Measurements from ENCODE around the gene PRSS16.
"Not testable (repeated sequence)": the region's sequence is repeated elsewhere in the genome, so short reads cannot be mapped to it uniquely, and the experiment has no call there.

PRSS16 gene

DNA sequence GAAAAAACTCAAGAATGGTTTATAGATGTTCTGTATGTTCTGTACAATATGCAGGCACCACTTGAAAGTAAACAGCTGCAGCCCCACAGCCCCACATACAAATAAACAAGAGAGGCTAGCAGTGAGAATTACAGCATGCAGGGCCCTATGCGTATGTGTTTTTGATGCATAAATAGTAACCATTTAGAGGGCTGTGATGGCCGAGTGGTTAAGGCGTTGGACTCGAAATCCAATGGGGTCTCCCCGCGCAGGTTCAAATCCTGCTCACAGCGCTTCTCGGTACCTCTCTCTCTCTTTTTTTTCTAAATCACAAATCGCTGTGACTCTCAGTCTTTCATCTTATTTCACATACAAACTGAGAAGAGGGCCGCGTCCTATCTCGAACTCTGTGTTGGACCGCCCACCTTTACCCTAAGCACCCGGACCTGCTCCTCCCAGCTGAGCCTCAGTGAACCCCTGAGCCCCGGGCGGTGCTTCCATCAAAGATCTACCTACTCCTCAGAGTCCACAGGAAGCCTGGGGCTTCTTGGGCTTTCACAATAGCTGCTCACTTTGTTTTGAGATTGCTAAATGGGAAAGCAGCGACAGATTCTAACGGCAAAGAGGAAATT lies 37.7 kb upstream of the PRSS16 start:
- Histone ChIP-seq H3K27ac (no peak overlapping the region), H3K27me3 (ENCODE audit: insufficient read depth, low read depth, severe bottlenecking) (peaks cover 95% of the 10 kb centered on the region), H3K36me3 (no peaks in the 10 kb centered on the region), H3K9me3 (ENCODE audit: severe bottlenecking) (peaks cover 34% of the 10 kb centered on the region), H3K4me3 (ENCODE audit: low read depth, low read length) (no peak overlapping the region)
- no peak for DNase-seq
- no peak for TF ChIP-seq CTCF (IDR thresholded peaks at IDR 0.05; ENCODE audit: low read depth, low read length)

- not testable (repeated sequence) for H3K36me3 ChIP-seq; H3K4me3 ChIP-seq (ENCODE audit: low read depth, low read length); DNase-seq; H3K27ac ChIP-seq
- H3K9me3 ChIP-seq (ENCODE audit: severe bottlenecking): peaks cover 61% of the 10 kb centered on the region
- peaks cover 97% of the 10 kb centered on the region for H3K27me3 ChIP-seq (ENCODE audit: insufficient read depth, low read depth, severe bottlenecking)
Measured at GRCh38 chr6:27213091-27213517, 34.4 kb upstream of the PRSS16 start.

- peaks cover 97% of the 10 kb centered on the region for H3K27me3 ChIP-seq (ENCODE audit: insufficient read depth, low read depth, severe bottlenecking)
- no peak overlapping the region for H3K27ac ChIP-seq
- H3K9me3 ChIP-seq (ENCODE audit: severe bottlenecking): peaks cover 66% of the 10 kb centered on the region
- H3K4me3 ChIP-seq (ENCODE audit: low read depth, low read length): no peak overlapping the region
- H3K36me3 ChIP-seq: no peaks in the 10 kb centered on the region
- TF ChIP-seq CTCF (IDR thresholded peaks at IDR 0.05; ENCODE audit: low read depth, low read length): no peak
- no peak for DNase-seq
Measured at GRCh38 chr6:27213544-27214125, 33.9 kb upstream of the PRSS16 start.

DNA sequence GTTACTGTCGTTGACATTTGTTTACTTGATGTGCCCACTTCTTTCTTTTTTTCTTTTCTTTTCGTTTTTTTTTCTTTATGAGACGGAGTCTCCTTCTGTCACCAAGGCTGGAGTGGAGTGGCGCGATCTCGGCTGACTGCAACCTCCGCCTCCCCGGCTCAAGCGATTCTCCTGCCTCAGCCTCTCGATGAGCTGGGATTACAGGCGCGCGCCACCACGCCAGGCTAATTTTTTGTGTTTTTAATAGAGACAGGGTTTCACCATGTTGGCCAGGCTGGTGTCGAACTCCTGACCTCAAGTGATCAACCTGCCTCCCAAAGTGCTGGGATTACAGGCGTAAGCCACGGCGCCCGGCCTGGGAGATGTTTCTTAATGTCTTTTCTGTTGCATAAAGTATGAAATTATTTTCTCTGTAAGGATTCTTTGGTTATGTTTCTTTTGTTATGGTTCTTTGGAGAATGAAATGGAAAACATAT lies 33.3 kb upstream of the PRSS16 start:
- Histone ChIP-seq H3K9me3 (ENCODE audit: severe bottlenecking) (peaks cover 67% of the 10 kb centered on the region), H3K27ac (no peak overlapping the region), H3K27me3 (ENCODE audit: insufficient read depth, low read depth, severe bottlenecking) (peaks cover 97% of the 10 kb centered on the region), H3K36me3 (no peaks in the 10 kb centered on the region), H3K4me3 (ENCODE audit: low read depth, low read length) (no peak overlapping the region)
- TF ChIP-seq CTCF (IDR thresholded peaks at IDR 0.05; ENCODE audit: low read depth, low read length): no peak
- DNase-seq: no peak

GRCh38 chr6:27216874-27217273 lies 30.6 kb upstream of the PRSS16 start:
- no peak overlapping the region for H3K4me3 ChIP-seq (ENCODE audit: low read depth, low read length)
- no peak overlapping the region for H3K27ac ChIP-seq
- no peaks in the 10 kb centered on the region for H3K36me3 ChIP-seq
- TF ChIP-seq CTCF (IDR thresholded peaks at IDR 0.05; ENCODE audit: low read depth, low read length): no peak
- no peak for DNase-seq
- peaks cover 57% of the 10 kb centered on the region for H3K9me3 ChIP-seq (ENCODE audit: severe bottlenecking)
- peaks cover 97% of the 10 kb centered on the region for H3K27me3 ChIP-seq (ENCODE audit: insufficient read depth, low read depth, severe bottlenecking)

DNA sequence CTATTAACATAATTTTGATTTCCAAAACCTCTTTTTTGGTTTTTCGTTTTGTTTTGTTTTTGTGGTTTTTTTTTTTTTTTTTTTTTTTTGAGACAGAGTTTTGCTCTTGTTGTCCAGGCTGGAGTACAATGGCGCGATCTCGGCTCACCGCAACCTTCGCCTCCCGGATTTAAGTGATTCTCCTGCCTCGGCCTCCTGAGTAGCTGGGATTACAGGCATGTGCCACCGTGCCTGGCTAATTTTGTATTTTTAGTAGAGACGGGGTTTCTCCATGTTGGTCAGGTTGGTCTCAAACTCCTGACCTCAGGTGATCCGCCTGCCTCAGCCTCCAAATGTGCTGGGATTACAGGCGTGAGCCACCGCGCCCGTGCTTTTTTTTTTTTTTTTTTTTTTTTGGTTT lies 24.5 kb upstream of the PRSS16 start:
- not testable (repeated sequence) for H3K4me3 ChIP-seq (ENCODE audit: low read depth, low read length); H3K36me3 ChIP-seq; H3K27ac ChIP-seq; DNase-seq
- H3K9me3 ChIP-seq (ENCODE audit: severe bottlenecking): peaks cover 37% of the 10 kb centered on the region
- peaks cover 98% of the 10 kb centered on the region for H3K27me3 ChIP-seq (ENCODE audit: insufficient read depth, low read depth, severe bottlenecking)

DNA sequence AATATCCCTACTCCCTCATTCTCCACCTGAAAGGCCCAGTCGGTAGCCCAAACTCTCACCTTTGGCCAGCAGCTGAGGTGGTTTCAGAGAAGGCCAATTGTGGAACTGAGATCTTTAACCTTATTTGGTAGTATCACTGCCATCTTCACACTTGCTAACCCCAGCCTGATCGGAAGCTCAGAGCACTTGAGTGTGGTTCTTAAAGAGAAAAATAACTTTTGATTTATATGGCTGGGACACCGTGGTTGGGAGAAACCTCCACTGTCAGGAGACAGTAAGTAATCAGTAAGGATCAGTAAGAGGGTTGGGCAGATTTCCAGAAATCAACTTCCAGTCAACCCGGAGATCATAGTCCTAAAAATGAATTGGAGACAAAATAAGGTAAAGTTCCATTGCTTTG lies 22.8 kb upstream of the PRSS16 start:
- peaks cover 98% of the 10 kb centered on the region for H3K27me3 ChIP-seq (ENCODE audit: insufficient read depth, low read depth, severe bottlenecking)
- no peak for TF ChIP-seq CTCF (IDR thresholded peaks at IDR 0.05; ENCODE audit: low read depth, low read length)
- no peak overlapping the region for H3K4me3 ChIP-seq (ENCODE audit: low read depth, low read length)
- DNase-seq: no peak
- H3K36me3 ChIP-seq: no peaks in the 10 kb centered on the region
- H3K27ac ChIP-seq: no peak overlapping the region
- H3K9me3 ChIP-seq (ENCODE audit: severe bottlenecking): peaks cover 36% of the 10 kb centered on the region

Data from WERI-Rb-1 (cell line).